H9 (cell line): ENCODE measurements around the gene PPP3CA. TPM values are rescaled to one million over a fixed set of nuclear protein-coding genes. Genes with fewer than 3 reads are reported as not detected.
A peak's percentile ranks its signal among the peaks of the same experiment; 100 is the strongest.

Experiments
- DNase-seq: peaks from one replicate; pipeline ENCODE4 v3.0.0-alpha.2; 2017
- H2AFZ ChIP-seq: one replicate; pipeline ENCODE4 v1.6.1; 2013; ENCODE audit warnings: mild to moderate bottlenecking, low read length, control low read depth, moderate library complexity
- H2AK5ac ChIP-seq: 2 replicates; pipeline ENCODE4 v1.6.1; 2013; ENCODE audit warnings: low read length, control low read depth, mixed read lengths; ENCODE audit not compliant: insufficient read length
- H2BK120ac ChIP-seq: one replicate; pipeline ENCODE4 v1.6.1; 2013; ENCODE audit warnings: low read depth, mild to moderate bottlenecking, low read length, control low read depth, inconsistent platforms; ENCODE audit not compliant: poor library complexity, severe bottlenecking
- H2BK12ac ChIP-seq: 2 replicates; pipeline ENCODE4 v1.6.1; 2013; ENCODE audit warnings: low read length, control low read depth, mixed read lengths, low read depth; ENCODE audit not compliant: insufficient read length
- H2BK15ac ChIP-seq: 2 replicates; pipeline ENCODE4 v1.6.1; 2013; ENCODE audit warnings: low read depth, low read length, control low read depth
- H2BK20ac ChIP-seq: one replicate; pipeline ENCODE4 v1.6.1; 2013; ENCODE audit warnings: low read depth, mild to moderate bottlenecking, low read length, control low read depth, inconsistent platforms; ENCODE audit not compliant: poor library complexity, severe bottlenecking
- H2BK5ac ChIP-seq: 2 replicates; pipeline ENCODE4 v1.6.1; 2013; ENCODE audit warnings: low read length, control low read depth, mixed read lengths; ENCODE audit not compliant: insufficient read length
- H3K14ac ChIP-seq: 2 replicates; pipeline ENCODE4 v1.6.1; 2013; ENCODE audit warnings: low read length, control low read depth; ENCODE audit not compliant: insufficient read depth
- H3K18ac ChIP-seq: 2 replicates; pipeline ENCODE4 v1.6.1; 2013; ENCODE audit warnings: low read depth, mild to moderate bottlenecking, mixed read lengths, low read length, control low read depth; ENCODE audit not compliant: insufficient read length
- H3K23ac ChIP-seq: 2 replicates; pipeline ENCODE4 v1.6.1; 2013; ENCODE audit warnings: low read length, control low read depth, mixed read lengths, low read depth; ENCODE audit not compliant: insufficient read length
- H3K23me2 ChIP-seq: 2 replicates; pipeline ENCODE4 v1.6.1; 2013; ENCODE audit warnings: low read depth, mild to moderate bottlenecking, mixed read lengths, low read length, control low read depth; ENCODE audit not compliant: insufficient read length, poor library complexity, severe bottlenecking
- H3K27ac ChIP-seq: 2 replicates; pipeline ENCODE4 v1.5.1; 2013; ENCODE audit warnings: low read length, control low read depth, mixed read lengths, low read depth; ENCODE audit not compliant: insufficient read length
- H3K27me3 ChIP-seq: 2 replicates; pipeline ENCODE4 v1.6.1; 2013; ENCODE audit warnings: low read length, control low read depth, inconsistent platforms; ENCODE audit not compliant: insufficient read depth
- H3K4ac ChIP-seq: 2 replicates; pipeline ENCODE4 v1.6.1; 2013; ENCODE audit warnings: low read depth, mild to moderate bottlenecking, control low read depth, inconsistent platforms, low read length, moderate library complexity
- H3K4me1 ChIP-seq: 2 replicates; pipeline ENCODE4 v1.6.1; 2013; ENCODE audit warnings: low read length, control low read depth, inconsistent platforms; ENCODE audit not compliant: insufficient read depth
- H3K4me2 ChIP-seq: 2 replicates; pipeline ENCODE4 v1.6.1; 2013; ENCODE audit warnings: low read length, control low read depth, mixed read lengths; ENCODE audit not compliant: insufficient read length, insufficient read depth
- H3K56ac ChIP-seq: 2 replicates; pipeline ENCODE4 v1.6.1; 2013; ENCODE audit warnings: low read depth, mild to moderate bottlenecking, mixed read lengths, low read length, control low read depth; ENCODE audit not compliant: insufficient read length
- H3K79me1 ChIP-seq: 2 replicates; pipeline ENCODE4 v1.6.1; 2013; ENCODE audit warnings: low read depth, mild to moderate bottlenecking, moderate library complexity, low read length, control low read depth, inconsistent platforms; ENCODE audit not compliant: insufficient read depth, poor library complexity, severe bottlenecking
- H3K79me2 ChIP-seq: 2 replicates; pipeline ENCODE4 v1.6.1; 2013; ENCODE audit warnings: low read length, control low read depth, inconsistent platforms; ENCODE audit not compliant: insufficient read depth
- H3K9ac ChIP-seq: 2 replicates; pipeline ENCODE4 v1.6.1; 2013; ENCODE audit warnings: low read length, control low read depth, mixed read lengths; ENCODE audit not compliant: insufficient read length; ENCODE audit errors: extremely low read depth
- H3K9me3 ChIP-seq: one replicate; pipeline ENCODE4 v1.6.1; 2013; ENCODE audit warnings: low read depth, low read length, inconsistent platforms; ENCODE audit not compliant: control insufficient read depth
- H3T11ph ChIP-seq: one replicate; pipeline ENCODE4 v1.6.1; 2013; ENCODE audit warnings: mild to moderate bottlenecking, low read length, control low read depth, inconsistent platforms
- H4K20me1 ChIP-seq: one replicate; pipeline ENCODE4 v1.6.1; 2013; ENCODE audit not compliant: control insufficient read depth, insufficient read length, insufficient read depth
- H4K5ac ChIP-seq: 2 replicates; pipeline ENCODE4 v1.6.1; 2013; ENCODE audit warnings: low read depth, mild to moderate bottlenecking, mixed read lengths, low read length, control low read depth; ENCODE audit not compliant: insufficient read length
- H4K8ac ChIP-seq: replicated peaks from 2 replicates; pipeline ENCODE4 v1.6.1; 2013; ENCODE audit warnings: low read length, control low read depth, mixed read lengths, low read depth; ENCODE audit not compliant: insufficient read length
- H4K91ac ChIP-seq: 2 replicates; pipeline ENCODE4 v1.6.1; 2013; ENCODE audit warnings: low read depth, mild to moderate bottlenecking, moderate library complexity, mixed read lengths, low read length, control low read depth; ENCODE audit not compliant: insufficient read length
- H3K27ac Mint-ChIP-seq, 3 experiments: 2 replicates in 2 of 3; 3 replicates in 1 of 3; pipeline ENCODE4 v1.8.0; 2020 to 2021; ENCODE audit warnings: mixed read lengths in 3 of 3, mild to moderate bottlenecking in 1 of 3, moderate library complexity in 1 of 3
- H3K27me3 Mint-ChIP-seq: 2 replicates; pipeline ENCODE4 v1.8.0; 2021; ENCODE audit warnings: low read depth, mild to moderate bottlenecking, moderate library complexity, mixed read lengths
- H3K36me3 Mint-ChIP-seq, 3 experiments: 2 replicates in 2 of 3; 3 replicates in 1 of 3; pipeline ENCODE4 v1.8.0; 2020 to 2021; ENCODE audit warnings: low read depth in 3 of 3, mixed read lengths in 3 of 3; ENCODE audit not compliant: insufficient read depth in 1 of 3
- H3K4me1 Mint-ChIP-seq, 2 experiments: 2 replicates each; pipeline ENCODE4 v1.8.0; 2020; ENCODE audit warnings: mixed read lengths in 2 of 2
- H3K4me3 Mint-ChIP-seq, 2 experiments: 2 replicates in 1 of 2; 3 replicates in 1 of 2; pipeline ENCODE4 v1.8.0; 2020 to 2021; ENCODE audit warnings: mild to moderate bottlenecking in 2 of 2, mixed read lengths in 2 of 2, moderate library complexity in 1 of 2
- H3K9me3 Mint-ChIP-seq, 2 experiments: 2 replicates in 1 of 2; 3 replicates in 1 of 2; pipeline ENCODE4 v1.8.0; 2020; ENCODE audit warnings: mild to moderate bottlenecking in 2 of 2, mixed read lengths in 2 of 2, moderate library complexity in 1 of 2
- WGBS: extraction: QIAGEN DNeasy Blood & Tissue Kit; methylation state at CpG from one replicate; pipeline ENCODE4 v1.1.7; 2013; ENCODE audit warnings: missing lambda C conversion rate, low lambda C conversion rate, mixed read lengths; ENCODE audit not compliant: insufficient read length; ENCODE audit errors: extremely low coverage; 5-methylcytosine and 5-hydroxymethylcytosine counted together
- total RNA-seq: library from RNA; stranded (reverse); gene quantifications from 2 replicates; pipeline ENCODE4 v1.2.1, GENCODE V29; 2021
- TF ChIP-seq, protein P1 (sequence below): fragments of 200-600 bp; sonication (generic); conservative IDR thresholded peaks from 3 replicates; pipeline ENCODE4 v1.8.0; 2021; ENCODE audit warnings: antibody characterized with exemption, mild to moderate bottlenecking

The PPP3CA gene
- total RNA-seq, 1 experiment from 2014 or later = 16.8 TPM

DNA sequence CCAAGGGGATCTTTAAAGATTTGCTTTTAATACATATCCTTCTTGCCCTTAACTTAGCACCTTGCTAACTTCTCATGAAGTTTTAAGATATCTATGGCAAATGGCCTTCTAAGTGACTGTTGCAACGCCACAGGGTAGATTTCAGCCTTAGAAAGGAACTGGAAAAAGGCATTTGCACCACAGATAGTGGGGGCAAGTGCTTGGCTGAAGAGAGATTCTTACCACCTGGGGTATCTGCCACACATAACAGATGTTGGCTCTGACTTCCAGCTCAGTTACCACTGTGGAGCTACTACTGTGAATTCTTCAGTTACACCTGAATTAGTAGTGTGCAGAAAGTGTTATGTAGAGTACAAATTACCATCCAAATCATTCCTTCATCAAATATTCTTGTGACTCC, 302.6 kb downstream of the PPP3CA start:
- Histone ChIP-seq H3K56ac (no peak overlapping the region), H4K8ac (no peak overlapping the region), H3K27me3 (no peaks in the 10 kb centered on the region), H2BK15ac (no peak overlapping the region), H3K9ac (no peak overlapping the region), H4K91ac (no peak overlapping the region), H3K27ac (no peak overlapping the region), H4K5ac (no peak overlapping the region), H3K23me2 (no peaks in the 10 kb centered on the region), H3K14ac (no peak overlapping the region), H4K20me1 (no peaks in the 10 kb centered on the region), H2AFZ (no peak overlapping the region), H3K79me1 (no peaks in the 10 kb centered on the region), H2BK12ac (no peak overlapping the region), H3K4ac (no peak overlapping the region), H3K23ac (no peak overlapping the region), H3K9me3 (no peaks in the 10 kb centered on the region), H2BK5ac (no peak overlapping the region), H3K79me2 (no peaks in the 10 kb centered on the region), H2AK5ac (no peak overlapping the region), H3K4me2 (no peak overlapping the region), H2BK20ac (no peak overlapping the region), H3K18ac (no peak overlapping the region), H2BK120ac (no peak overlapping the region), H3K4me1 (peaks cover 11% of the 10 kb centered on the region), H3T11ph (no peak overlapping the region)
- no peaks in the 10 kb centered on the region; a peak in 1 of 5 replicates for H3K9me3 Mint-ChIP-seq
- H3K4me1 Mint-ChIP-seq = peaks cover 21 to 23% of the 10 kb centered on the region in 2 experiments
- H3K4me3 Mint-ChIP-seq = no peak overlapping the region
- H3K27ac Mint-ChIP-seq = peak overlapping the region in 1 of 3 experiments; percentile 25; a peak in 2 of 7 replicates
- TF ChIP-seq, protein P1, sequence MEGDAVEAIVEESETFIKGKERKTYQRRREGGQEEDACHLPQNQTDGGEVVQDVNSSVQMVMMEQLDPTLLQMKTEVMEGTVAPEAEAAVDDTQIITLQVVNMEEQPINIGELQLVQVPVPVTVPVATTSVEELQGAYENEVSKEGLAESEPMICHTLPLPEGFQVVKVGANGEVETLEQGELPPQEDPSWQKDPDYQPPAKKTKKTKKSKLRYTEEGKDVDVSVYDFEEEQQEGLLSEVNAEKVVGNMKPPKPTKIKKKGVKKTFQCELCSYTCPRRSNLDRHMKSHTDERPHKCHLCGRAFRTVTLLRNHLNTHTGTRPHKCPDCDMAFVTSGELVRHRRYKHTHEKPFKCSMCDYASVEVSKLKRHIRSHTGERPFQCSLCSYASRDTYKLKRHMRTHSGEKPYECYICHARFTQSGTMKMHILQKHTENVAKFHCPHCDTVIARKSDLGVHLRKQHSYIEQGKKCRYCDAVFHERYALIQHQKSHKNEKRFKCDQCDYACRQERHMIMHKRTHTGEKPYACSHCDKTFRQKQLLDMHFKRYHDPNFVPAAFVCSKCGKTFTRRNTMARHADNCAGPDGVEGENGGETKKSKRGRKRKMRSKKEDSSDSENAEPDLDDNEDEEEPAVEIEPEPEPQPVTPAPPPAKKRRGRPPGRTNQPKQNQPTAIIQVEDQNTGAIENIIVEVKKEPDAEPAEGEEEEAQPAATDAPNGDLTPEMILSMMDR = no peak
- peaks cover 2% of the 10 kb centered on the region; the same call in 1 of the 2 replicates for H3K27me3 Mint-ChIP-seq
- H3K36me3 Mint-ChIP-seq = no peaks in the 10 kb centered on the region; a peak in 1 of 7 replicates
- DNase-seq = no peak
- WGBS = no CpG with 5 or more reads among the region's 1 CpG
